K562 (cell line): Measurements from ENCODE around the gene G6PC3. TPM values are rescaled to one million over a fixed set of nuclear protein-coding genes. Genes with fewer than 3 reads are reported as not detected.
A peak's percentile ranks its signal among the peaks of the same experiment; 100 is the strongest.
"Not testable (repeated sequence)": the region's sequence is repeated elsewhere in the genome, so short reads cannot be mapped to it uniquely, and the experiment has no call there.

Source experiments
- ATAC-seq: fragments of 200-7000 bp; cut with Tn5 transposase; 3 replicates; pipeline ENCODE4 v1.9.1; 2020; ENCODE audit warnings: moderate library complexity
- BruUV-seq: library from RNA; stranded (reverse); fragments of 400-500 nt; replicated peaks from 2 replicates; lab custom pipeline; 2021; lab: Mats Ljungman, UMichigan
- CTCF ChIA-PET: fragments of 300-600 bp; formaldehyde crosslinking; extraction: SDS; loops from one replicate; lab custom pipeline; 2021; ENCODE audit warnings: low intra/inter-chr PET ratio; lab: Yijun Ruan, JAX
- POLR2A ChIA-PET: fragments of 300-600, 350-650 bp; sonication (Branson Sonifier 250); formaldehyde crosslinking; extraction: SDS; loops from one replicate; lab custom pipeline; 2021; ENCODE audit warnings: antibody characterized with exemption, inconsistent platforms; lab: Yijun Ruan, JAX
- DNase-seq, 4 experiments: peaks; one replicate each; pipeline versions ENCODE4 v3.0.0 to v3.0.0-alpha.2; 2011 to 2018; ENCODE audit warnings: low spot score in 3 of 4, mixed read lengths in 3 of 4; ENCODE audit errors: extremely low read depth in 1 of 4
- FAIRE-seq: peaks from 2 replicates; lab custom pipeline; 2011; peaks lifted over from hg19 to GRCh38; lab: Jason Lieb, UNC
- H2AFZ ChIP-seq: 2 replicates; pipeline ENCODE4 v1.6.0; 2011; ENCODE audit warnings: low read depth, low read length, control low read depth, inconsistent platforms
- H3K27ac ChIP-seq: fragments of 200-600 bp; 3 replicates; pipeline ENCODE4 v1.8.0; 2011; ENCODE audit warnings: low read depth, mild to moderate bottlenecking, control low read depth, inconsistent platforms, low read length, moderate library complexity, mixed read lengths; ENCODE audit errors: extremely low read depth
- H3K27me3 ChIP-seq, 2 experiments: fragments of 300-600 bp in 1 of 2; 2 replicates in 1 of 2; 3 replicates in 1 of 2; pipeline versions ENCODE4 v1.6.0 to v1.8.0; 2011; ENCODE audit warnings: inconsistent platforms in 2 of 2, low read length in 2 of 2, mild to moderate bottlenecking in 1 of 2, mixed read lengths in 1 of 2, moderate library complexity in 1 of 2; ENCODE audit not compliant: control insufficient read depth in 2 of 2, insufficient read depth in 2 of 2
- H3K36me3 ChIP-seq: fragments of 300-600 bp; 3 replicates; pipeline ENCODE4 v1.8.0; 2011; ENCODE audit warnings: mild to moderate bottlenecking, low read length, inconsistent platforms; ENCODE audit not compliant: control insufficient read depth, insufficient read depth
- H3K4me1 ChIP-seq, 2 experiments: fragments of 200-600 bp in 1 of 2; replicated peaks in 1 of 2; 2 replicates in 1 of 2; 3 replicates in 1 of 2; pipeline versions ENCODE4 v1.5.1 to v1.8.0; 2011; ENCODE audit warnings: inconsistent platforms in 2 of 2, low read length in 2 of 2, mild to moderate bottlenecking in 1 of 2, mixed read lengths in 1 of 2, moderate library complexity in 1 of 2; ENCODE audit not compliant: control insufficient read depth in 2 of 2, insufficient read depth in 2 of 2
- H3K4me2 ChIP-seq: 2 replicates; pipeline ENCODE4 v1.6.1; 2011; ENCODE audit warnings: low read length, control low read depth, inconsistent platforms, mixed read lengths; ENCODE audit not compliant: insufficient read depth
- H3K4me3 ChIP-seq: fragments of 200-600 bp; sonication (generic), shearing (Covaris generic); 2 replicates; pipeline ENCODE4 v1.5.1; 2016; ENCODE audit warnings: control low read depth, inconsistent platforms
- H3K79me2 ChIP-seq: fragments of 200-600 bp; 3 replicates; pipeline ENCODE4 v1.8.0; 2011; ENCODE audit warnings: low read length, inconsistent platforms; ENCODE audit not compliant: control insufficient read depth, insufficient read depth
- H3K9ac ChIP-seq, 2 experiments: 2 replicates each; pipeline versions ENCODE4 v1.6.0 to v1.6.1; 2011; ENCODE audit warnings: low read depth in 2 of 2, low read length in 2 of 2, control low read depth in 1 of 2, inconsistent platforms in 1 of 2, mild to moderate bottlenecking in 1 of 2, mixed read lengths in 1 of 2; ENCODE audit not compliant: insufficient read depth in 1 of 2
- H3K9me1 ChIP-seq: one replicate; pipeline ENCODE4 v1.6.0; 2011; ENCODE audit warnings: inconsistent platforms, mild to moderate bottlenecking, low read length, moderate library complexity; ENCODE audit not compliant: control insufficient read depth, insufficient read depth
- H3K9me3 ChIP-seq: replicated peaks from 2 replicates; pipeline ENCODE4 v1.5.1; 2011; ENCODE audit warnings: low read depth, low read length, inconsistent platforms; ENCODE audit not compliant: control insufficient read depth, insufficient read depth
- H4K20me1 ChIP-seq: replicated peaks from 2 replicates; pipeline ENCODE4 v1.6.1; 2011; ENCODE audit warnings: low read length, inconsistent platforms, mixed read lengths; ENCODE audit not compliant: control insufficient read depth, insufficient read depth
- ADNP ChIP-seq: fragments of 200-800 bp; sonication (Bioruptor generic); IDR thresholded peaks from 2 replicates; pipeline ENCODE4 v1.6.1; 2016; ENCODE audit warnings: missing genetic modification characterization, missing compliant biosample characterization
- CSDE1 ChIP-seq, 2 experiments: fragments of 450-650 bp; IDR thresholded peaks; 2 replicates each; pipeline ENCODE4 v1.6.1; 2016; ENCODE audit warnings: mild to moderate bottlenecking in 1 of 2
- EP400 ChIP-seq: fragments of 450-650 bp; IDR thresholded peaks from 2 replicates; pipeline ENCODE4 v1.6.1; 2017; ENCODE audit warnings: antibody characterized with exemption, mild to moderate bottlenecking, moderate library complexity
- POLR2A ChIP-seq: fragments of 450-650 bp; conservative IDR thresholded peaks from 2 replicates; pipeline ENCODE4 v1.6.1; 2016
- POU5F1 ChIP-seq: fragments of 150-350 bp; IDR thresholded peaks from 2 replicates; pipeline ENCODE4 v1.6.1; 2014; ENCODE audit warnings: borderline replicate concordance, low read length, low read depth, mild to moderate bottlenecking; ENCODE audit not compliant: partially characterized antibody
- SRSF3 ChIP-seq: fragments of 200-400 bp; formaldehyde crosslinking; IDR thresholded peaks from 2 replicates; pipeline ENCODE4 v1.6.1; 2016; ENCODE audit warnings: mild to moderate bottlenecking, low read length, moderate library complexity; ENCODE audit not compliant: insufficient read depth
- ZNF174 ChIP-seq: fragments of 250-450 bp; sonication (Bioruptor Pico); IDR thresholded peaks from 2 replicates; pipeline ENCODE4 v1.4.0; 2020; ENCODE audit warnings: mild to moderate bottlenecking
- whole genome bisulfite sequencing: fragments of 100-300 bp; shearing (Covaris generic); methylation state at CpG from one replicate; pipeline ENCODE4 v1.1.6; 2016; ENCODE audit warnings: low coverage, mixed read lengths; ENCODE audit not compliant: insufficient coverage; ENCODE audit errors: missing lambda C conversion rate; 5-methylcytosine and 5-hydroxymethylcytosine counted together
- in situ Hi-C: fragments of 300-500 bp; cut with MboI; formaldehyde crosslinking; loops from 4 replicates; pipeline ENCODE4 v1.15.0; 2018; ENCODE audit warnings: inconsistent platforms, mixed read lengths
- intact Hi-C: fragments of 100-400 bp; cut with micrococcal nuclease; formaldehyde crosslinking; loops from 2 replicates; pipeline ENCODE4 v1.14.2; 2022
- polyA plus RNA-seq, 8 experiments: library from polyadenylated mRNA; depleted of rRNA in 4 of 8; stranded (reverse) in 5 of 8; unstranded in 3 of 8; fragments of >200 nt; fragmentation: Nextera tagmentation in 2 of 8; fragmentation: Illumina TruSeq in 1 of 8; extraction: Ambion mirVana in 2 of 8; extraction: Trizol in 1 of 8; gene quantifications; 2 replicates each; pipeline versions ENCODE4 v1.2.1 to v1.2.3, GENCODE V29; 2011 to 2014; ENCODE audit warnings: inconsistent platforms in 1 of 8, missing spikeins in 1 of 8
- total RNA-seq, 7 experiments: library from RNA; depleted of rRNA in 6 of 7; stranded (reverse); fragments of >200 nt in 6 of 7; fragmentation: Illumina TruSeq in 2 of 7; extraction: Trizol in 2 of 7; gene quantifications; 2 replicates each; pipeline versions ENCODE4 v1.2.1 to v1.2.3, GENCODE V29; 2011 to 2021; ENCODE audit warnings: low replicate concordance in 1 of 7
- TF ChIP-seq, protein P1 (sequence below): conservative IDR thresholded peaks from 2 replicates; pipeline ENCODE4 v1.6.1; 2011; ENCODE audit warnings: low read depth, mild to moderate bottlenecking, low read length; ENCODE audit not compliant: control insufficient read depth
- TF ChIP-seq, protein P2 (sequence below): sonication (generic); formaldehyde crosslinking; IDR thresholded peaks from 2 replicates; pipeline ENCODE4 v1.8.1; 2023; ENCODE audit warnings: mild to moderate bottlenecking, missing genetic modification reagents

The G6PC3 gene
- total and polyA plus RNA-seq, 9 of the 15 experiments (the other 6 are each of a cell fraction or from before 2014, with no cell fraction given), result 10.4 to 57.8 (median 31.1) TPM

- no peak for TF ChIP-seq SRSF3
- TF ChIP-seq EP400, result no peak
- TF ChIP-seq, protein P1, sequence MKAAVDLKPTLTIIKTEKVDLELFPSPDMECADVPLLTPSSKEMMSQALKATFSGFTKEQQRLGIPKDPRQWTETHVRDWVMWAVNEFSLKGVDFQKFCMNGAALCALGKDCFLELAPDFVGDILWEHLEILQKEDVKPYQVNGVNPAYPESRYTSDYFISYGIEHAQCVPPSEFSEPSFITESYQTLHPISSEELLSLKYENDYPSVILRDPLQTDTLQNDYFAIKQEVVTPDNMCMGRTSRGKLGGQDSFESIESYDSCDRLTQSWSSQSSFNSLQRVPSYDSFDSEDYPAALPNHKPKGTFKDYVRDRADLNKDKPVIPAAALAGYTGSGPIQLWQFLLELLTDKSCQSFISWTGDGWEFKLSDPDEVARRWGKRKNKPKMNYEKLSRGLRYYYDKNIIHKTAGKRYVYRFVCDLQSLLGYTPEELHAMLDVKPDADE, result no peak
- TF ChIP-seq CSDE1 (IDR thresholded peaks at IDR 0.05), result no peak
Measured at GRCh38 chr17:44030482-44030881, 40.1 kb upstream of the G6PC3 start (continued).

DNA sequence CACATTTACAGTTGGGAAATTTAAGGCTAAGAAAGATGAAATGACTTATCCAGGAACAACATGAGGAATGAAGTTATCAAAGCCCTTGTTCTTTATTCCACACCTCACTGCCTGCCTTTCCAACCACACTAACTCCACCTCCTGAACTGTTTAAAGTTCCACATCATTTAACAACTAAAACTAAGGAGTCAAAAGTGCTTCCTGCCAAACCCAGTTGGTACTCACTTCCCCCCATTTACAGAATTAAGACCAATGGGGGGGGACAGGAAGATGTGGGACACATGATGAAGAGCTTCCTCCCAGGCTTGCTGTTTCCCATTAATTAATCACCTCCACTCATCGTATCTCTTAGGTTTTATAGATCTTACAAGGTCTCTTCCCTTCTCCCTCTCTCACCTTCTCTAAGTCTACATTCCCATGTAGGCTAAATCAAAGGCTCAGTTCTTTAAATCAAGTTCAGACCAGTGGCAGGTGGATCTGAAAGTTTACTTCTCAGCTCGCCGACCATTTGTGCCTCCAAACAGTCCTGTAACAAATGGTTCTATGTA lies 36.6 kb upstream of the G6PC3 start:
- ChIA-PET POLR2A (interaction anchor here (0.9 kb wide), 2 partner anchors 35 to 134 kb away, joined by 3 to 4 read pairs; no protein-coding TSS in a partner anchor), CTCF (no interaction called here)
- BruUV-seq, result no TSS peak
- ATAC-seq (no peak), DNase-seq (no peak), FAIRE-seq (no peak)
- Histone ChIP-seq H2AFZ (no peak overlapping the region), H3K9ac (no peak overlapping the region), H3K9me1 (no peaks in the 10 kb centered on the region), H3K4me2 (no peak overlapping the region), H3K79me2 (peaks cover 3% of the 10 kb centered on the region; the same call in 1 of the 3 replicates), H3K9me3 (no peaks in the 10 kb centered on the region), H4K20me1 (no peaks in the 10 kb centered on the region), H3K27me3 (no peaks in the 10 kb centered on the region), H3K36me3 (peaks cover 74% of the 10 kb centered on the region), H3K4me1 (no peaks in the 10 kb centered on the region; a peak in 1 of 5 replicates), H3K27ac (no peak overlapping the region), H3K4me3 (no peak overlapping the region)
- 94% methylated on average over 3 of the region's 3 CpGs for WGBS
- in situ Hi-C loops, result no loop called here
- intact Hi-C loops, result no loop called here
- TF ChIP-seq, protein P2, sequence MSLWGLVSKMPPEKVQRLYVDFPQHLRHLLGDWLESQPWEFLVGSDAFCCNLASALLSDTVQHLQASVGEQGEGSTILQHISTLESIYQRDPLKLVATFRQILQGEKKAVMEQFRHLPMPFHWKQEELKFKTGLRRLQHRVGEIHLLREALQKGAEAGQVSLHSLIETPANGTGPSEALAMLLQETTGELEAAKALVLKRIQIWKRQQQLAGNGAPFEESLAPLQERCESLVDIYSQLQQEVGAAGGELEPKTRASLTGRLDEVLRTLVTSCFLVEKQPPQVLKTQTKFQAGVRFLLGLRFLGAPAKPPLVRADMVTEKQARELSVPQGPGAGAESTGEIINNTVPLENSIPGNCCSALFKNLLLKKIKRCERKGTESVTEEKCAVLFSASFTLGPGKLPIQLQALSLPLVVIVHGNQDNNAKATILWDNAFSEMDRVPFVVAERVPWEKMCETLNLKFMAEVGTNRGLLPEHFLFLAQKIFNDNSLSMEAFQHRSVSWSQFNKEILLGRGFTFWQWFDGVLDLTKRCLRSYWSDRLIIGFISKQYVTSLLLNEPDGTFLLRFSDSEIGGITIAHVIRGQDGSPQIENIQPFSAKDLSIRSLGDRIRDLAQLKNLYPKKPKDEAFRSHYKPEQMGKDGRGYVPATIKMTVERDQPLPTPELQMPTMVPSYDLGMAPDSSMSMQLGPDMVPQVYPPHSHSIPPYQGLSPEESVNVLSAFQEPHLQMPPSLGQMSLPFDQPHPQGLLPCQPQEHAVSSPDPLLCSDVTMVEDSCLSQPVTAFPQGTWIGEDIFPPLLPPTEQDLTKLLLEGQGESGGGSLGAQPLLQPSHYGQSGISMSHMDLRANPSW, result no peak
- TF ChIP-seq ZNF174 (CRISPR knock-in tag) (no peak), POLR2A (peak; percentile 30; the same call in 1 of the 2 replicates), ADNP (no peak), POU5F1 (no peak)
- TF ChIP-seq, all 486 proteins: peak for 1

GRCh38 chr17:44034688-44035087 lies 35.8 kb upstream of the G6PC3 start:
- FAIRE-seq, ATAC-seq, H3K9me1 ChIP-seq, H3K9ac ChIP-seq, BruUV-seq, intact Hi-C loops, DNase-seq, H3K4me1 ChIP-seq, CTCF ChIA-PET, H3K79me2 ChIP-seq, in situ Hi-C loops, H3K27me3 ChIP-seq, H3K4me2 ChIP-seq, H3K4me3 ChIP-seq, H3K9me3 ChIP-seq, H4K20me1 ChIP-seq, H2AFZ ChIP-seq, H3K27ac ChIP-seq: not testable (repeated sequence)
- H3K36me3 ChIP-seq, result peaks cover 71% of the 10 kb centered on the region
- POLR2A ChIA-PET, result interaction anchor here (0.7 to 0.9 kb wide), 2 partner anchors 135 to 1763 kb away, joined by 3 to 4 read pairs; no protein-coding TSS in a partner anchor
- WGBS, result no CpG with 5 or more reads among the region's 3 CpGs
